CD4-positive, alpha-beta T cell (primary cell): ENCODE results near the gene SPINK5. TPM values are rescaled to one million over a fixed set of nuclear protein-coding genes. Genes with fewer than 3 reads are reported as not detected.

Experiments
- ATAC-seq: fragments of 200-7000 bp; cut with Tn5 transposase; one replicate; pipeline ENCODE4 v1.10.0; 2022; ENCODE audit warnings: mild to moderate bottlenecking; ENCODE audit not compliant: poor library complexity
- CTCF ChIA-PET: fragments of 350-600 bp; sonication (Branson Sonifier 250); formaldehyde crosslinking; loops from one replicate; lab custom pipeline; 2021; ENCODE audit warnings: antibody characterized with exemption, inconsistent platforms; lab: Charles Lee
- POLR2A ChIA-PET: fragments of 350-600 bp; sonication (Branson Sonifier 250); formaldehyde crosslinking; loops from one replicate; lab custom pipeline; 2021; ENCODE audit warnings: antibody characterized with exemption, inconsistent platforms; lab: Charles Lee
- DNase-seq, 14 experiments: peaks; one replicate each; pipeline ENCODE4 v3.0.0-alpha.2; 2013 to 2020; ENCODE audit warnings: mixed read lengths in 2 of 14
- H3K27ac ChIP-seq, 2 donors: one replicate each; pipeline versions ENCODE4 v1.5.1 to v1.7.0; 2013; ENCODE audit warnings: low read length in 2 of 2, low read depth in 1 of 2, mild to moderate bottlenecking in 1 of 2
- H3K27me3 ChIP-seq, 2 experiments: 1 replicate in 1 of 2; 2 replicates in 1 of 2; pipeline versions ENCODE4 v1.6.1 to v1.7.0; 2013; ENCODE audit warnings: low read length in 2 of 2, control low read depth in 1 of 2, mild to moderate bottlenecking in 1 of 2, moderate library complexity in 1 of 2; ENCODE audit not compliant: insufficient read depth in 2 of 2, control insufficient read depth in 1 of 2
- H3K36me3 ChIP-seq: one replicate; pipeline ENCODE4 v1.6.1; 2013; ENCODE audit warnings: low read length, control low read depth; ENCODE audit not compliant: insufficient read depth
- H3K4me1 ChIP-seq: one replicate; pipeline ENCODE4 v1.6.1; 2013; ENCODE audit warnings: low read length, control low read depth; ENCODE audit not compliant: insufficient read depth
- H3K4me3 ChIP-seq: one replicate; pipeline ENCODE4 v1.5.1; 2013; ENCODE audit warnings: mild to moderate bottlenecking, low read length, moderate library complexity
- H3K9me3 ChIP-seq, 2 experiments: 1 replicate in 1 of 2; 2 replicates in 1 of 2; pipeline versions ENCODE4 v1.6.1 to v1.7.0; 2013; ENCODE audit warnings: low read length in 2 of 2, mild to moderate bottlenecking in 2 of 2, control low read depth in 1 of 2, moderate library complexity in 1 of 2; ENCODE audit not compliant: control insufficient read depth in 1 of 2, insufficient read depth in 1 of 2
- H3K27ac Mint-ChIP-seq: one replicate; pipeline ENCODE4 v1.8.0; 2020; ENCODE audit warnings: mixed read lengths
- H3K27me3 Mint-ChIP-seq: one replicate; pipeline ENCODE4 v1.8.0; 2021; ENCODE audit warnings: mixed read lengths
- H3K36me3 Mint-ChIP-seq: one replicate; pipeline ENCODE4 v1.8.0; 2021; ENCODE audit warnings: low read depth, mixed read lengths
- H3K4me1 Mint-ChIP-seq: one replicate; pipeline ENCODE4 v1.8.0; 2021; ENCODE audit warnings: low read depth, mixed read lengths
- H3K4me3 Mint-ChIP-seq: one replicate; pipeline ENCODE4 v1.8.0; 2020; ENCODE audit warnings: mild to moderate bottlenecking, mixed read lengths
- H3K9me3 Mint-ChIP-seq: one replicate; pipeline ENCODE4 v1.8.0; 2020; ENCODE audit warnings: mixed read lengths
- CTCF ChIP-seq: fragments of 200-600 bp; IDR thresholded peaks from one replicate; pipeline ENCODE4 v1.8.0; 2022; ENCODE audit warnings: antibody characterized with exemption, mild to moderate bottlenecking
- intact Hi-C, 2 experiments: fragments of 100-400 bp; cut with DNase I in 1 of 2; cut with micrococcal nuclease in 1 of 2; formaldehyde crosslinking; loops; one replicate each; pipeline versions ENCODE4 v1.15.1 to v1.9.0; 2023 to 2025; cut with DNase I, micrococcal nuclease
- total RNA-seq, 174 experiments: library from RNA in 2 of 174; stranded (reverse) in 2 of 174; gene quantifications; one replicate each; pipeline ENCODE4 v1.2.3 and lab custom pipeline; 2021 to 2026

Gene SPINK5
- total RNA-seq, 2 experiments from 2014 or later = not detected

DNA sequence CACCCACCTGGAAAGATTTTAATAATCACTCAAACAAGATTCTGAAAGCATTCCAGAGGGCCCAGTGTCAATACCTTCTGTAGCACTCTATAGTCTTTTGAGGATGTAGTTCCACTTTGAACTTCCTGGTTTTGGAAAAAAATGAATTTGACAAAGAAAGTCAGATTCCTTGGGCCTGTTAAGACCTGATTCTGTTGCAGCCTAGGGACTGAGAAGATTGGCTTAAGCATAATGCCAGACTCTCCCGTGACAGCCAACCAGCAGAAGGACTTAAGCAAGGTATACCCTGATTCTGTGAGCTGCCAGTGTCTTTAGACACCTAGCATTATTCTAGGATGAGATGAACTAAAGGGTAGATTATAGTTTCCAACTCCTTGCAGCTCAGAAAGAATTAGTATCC is 6.8 kb downstream of the SPINK5 start:
- POLR2A ChIA-PET = no interaction called here
- H3K27ac ChIP-seq = no peak overlapping the region
- no peak overlapping the region for H3K4me3 ChIP-seq
- no peaks in the 10 kb centered on the region for H3K27me3 Mint-ChIP-seq
- ATAC-seq (no peak), DNase-seq (no peak)
- H3K4me1 Mint-ChIP-seq = no peaks in the 10 kb centered on the region
- no peaks in the 10 kb centered on the region for H3K36me3 ChIP-seq
- H3K9me3 Mint-ChIP-seq = no peaks in the 10 kb centered on the region
- H3K36me3 Mint-ChIP-seq = no peaks in the 10 kb centered on the region
- no peak overlapping the region for H3K4me3 Mint-ChIP-seq
- TF ChIP-seq CTCF = no peak
- no peaks in the 10 kb centered on the region for H3K4me1 ChIP-seq
- no peaks in the 10 kb centered on the region for H3K27me3 ChIP-seq
- H3K9me3 ChIP-seq = no peaks in the 10 kb centered on the region
- CTCF ChIA-PET = no interaction called here
- intact Hi-C loops = no loop called here
- no peak overlapping the region for H3K27ac Mint-ChIP-seq

- Histone ChIP-seq H3K9me3 (no peaks in the 10 kb centered on the region), H3K4me1 (no peaks in the 10 kb centered on the region), H3K4me3 (no peak overlapping the region), H3K36me3 (no peaks in the 10 kb centered on the region), H3K27me3 (no peaks in the 10 kb centered on the region), H3K27ac (no peak overlapping the region)
- H3K27me3 Mint-ChIP-seq = peaks cover 3% of the 10 kb centered on the region
- no peak overlapping the region for H3K4me3 Mint-ChIP-seq
- ATAC-seq (no peak), DNase-seq (no peak)
- ChIA-PET POLR2A (no interaction called here), CTCF (no interaction called here)
- no peaks in the 10 kb centered on the region for H3K36me3 Mint-ChIP-seq
- H3K9me3 Mint-ChIP-seq = peaks cover 5% of the 10 kb centered on the region
- H3K4me1 Mint-ChIP-seq = no peaks in the 10 kb centered on the region
- TF ChIP-seq CTCF = no peak
- intact Hi-C loops = no loop called here
- no peak overlapping the region for H3K27ac Mint-ChIP-seq
These were observed 8.4 kb downstream of the SPINK5 start for GRCh38 chr5:148072207-148072606.

GRCh38 chr5:148075529-148075928 is 11.7 kb downstream of the SPINK5 start:
- no peak for TF ChIP-seq CTCF
- Mint-ChIP-seq H3K27ac (no peak overlapping the region), H3K9me3 (peaks cover 5% of the 10 kb centered on the region)

More at GRCh38 chr5:148075529-148075928, 11.7 kb downstream of the SPINK5 start:
- H3K27ac ChIP-seq = no peak overlapping the region
- H3K4me3 ChIP-seq = no peak overlapping the region
- POLR2A ChIA-PET = no interaction called here
- CTCF ChIA-PET = no interaction called here
- no peaks in the 10 kb centered on the region for H3K27me3 ChIP-seq
- Mint-ChIP-seq H3K27me3 (peaks cover 3% of the 10 kb centered on the region), H3K4me1 (no peaks in the 10 kb centered on the region), H3K4me3 (no peak overlapping the region), H3K36me3 (no peaks in the 10 kb centered on the region)
- no peaks in the 10 kb centered on the region for H3K9me3 ChIP-seq
- ATAC-seq (no peak), DNase-seq (no peak)
- H3K36me3 ChIP-seq = no peaks in the 10 kb centered on the region
- intact Hi-C loops = no loop called here
- H3K4me1 ChIP-seq = no peaks in the 10 kb centered on the region
